Prostate gland (tissue), 2 donors: ENCODE data around the gene WNT3.

Source experiments
- POLR2A ChIP-seq: fragments of 450-650 bp; IDR thresholded peaks from one replicate; pipeline ENCODE4 v1.6.1; 2016; ENCODE audit warnings: antibody characterized with exemption, mild to moderate bottlenecking
- TF ChIP-seq, protein P1 (sequence below), 4 experiments: fragments of 200-600 bp in 2 of 4; fragments of 450-650 bp in 2 of 4; sonication (generic) in 2 of 4; IDR thresholded peaks; 1 replicate in 3 of 4; 2 replicates in 1 of 4; pipeline ENCODE4 v1.5.1; 2016 to 2019; ENCODE audit warnings: antibody characterized with exemption in 4 of 4, mild to moderate bottlenecking in 2 of 4, moderate library complexity in 2 of 4

DNA sequence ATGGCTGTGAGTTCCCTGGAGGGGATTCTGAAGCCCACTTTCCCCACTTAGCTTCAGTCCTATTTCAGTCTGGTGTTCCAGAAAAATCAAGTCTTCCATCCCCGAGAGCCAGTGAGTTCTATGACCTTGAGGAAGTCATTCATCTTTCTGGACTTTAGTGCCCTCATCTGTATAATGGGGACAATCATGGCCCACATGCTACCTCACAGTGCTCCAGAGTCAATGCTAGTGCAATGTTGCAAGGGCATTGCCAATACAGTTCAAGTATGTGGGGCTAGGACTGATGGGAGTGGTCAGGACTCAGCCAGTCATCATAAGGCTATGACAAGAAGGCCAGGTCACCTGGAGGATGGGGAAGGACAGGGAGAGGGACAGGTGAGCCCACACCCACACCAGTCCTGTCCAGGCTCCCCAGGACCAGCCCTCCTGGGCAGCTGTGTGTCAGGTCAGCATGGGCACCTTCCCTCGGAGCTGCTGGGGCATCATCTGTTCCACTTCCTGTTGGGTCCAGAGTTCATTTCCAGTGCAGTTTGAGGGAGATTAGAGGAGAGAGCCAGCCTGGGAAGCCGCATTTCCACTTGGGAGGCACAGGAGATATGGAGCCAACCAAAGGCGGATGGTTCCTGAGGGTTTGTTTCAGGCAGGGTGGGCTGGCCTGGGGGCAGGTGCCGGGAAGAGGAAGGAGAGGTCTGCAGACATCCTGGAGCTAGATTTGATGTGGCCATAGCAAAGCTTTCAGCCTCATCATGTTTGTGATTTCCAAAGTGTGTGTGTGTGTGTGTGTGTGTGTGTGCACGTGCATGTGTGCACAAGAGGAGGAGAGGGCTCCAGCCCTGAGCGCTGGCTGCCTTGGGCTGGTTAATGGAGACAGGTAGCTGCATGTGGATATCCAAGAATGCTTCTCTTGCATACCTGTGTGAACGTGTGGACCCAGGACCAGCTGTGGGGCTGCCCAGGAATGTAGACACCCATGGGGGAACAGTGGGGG, 29.0 kb upstream of the WNT3 start:
- TF ChIP-seq, protein P1, sequence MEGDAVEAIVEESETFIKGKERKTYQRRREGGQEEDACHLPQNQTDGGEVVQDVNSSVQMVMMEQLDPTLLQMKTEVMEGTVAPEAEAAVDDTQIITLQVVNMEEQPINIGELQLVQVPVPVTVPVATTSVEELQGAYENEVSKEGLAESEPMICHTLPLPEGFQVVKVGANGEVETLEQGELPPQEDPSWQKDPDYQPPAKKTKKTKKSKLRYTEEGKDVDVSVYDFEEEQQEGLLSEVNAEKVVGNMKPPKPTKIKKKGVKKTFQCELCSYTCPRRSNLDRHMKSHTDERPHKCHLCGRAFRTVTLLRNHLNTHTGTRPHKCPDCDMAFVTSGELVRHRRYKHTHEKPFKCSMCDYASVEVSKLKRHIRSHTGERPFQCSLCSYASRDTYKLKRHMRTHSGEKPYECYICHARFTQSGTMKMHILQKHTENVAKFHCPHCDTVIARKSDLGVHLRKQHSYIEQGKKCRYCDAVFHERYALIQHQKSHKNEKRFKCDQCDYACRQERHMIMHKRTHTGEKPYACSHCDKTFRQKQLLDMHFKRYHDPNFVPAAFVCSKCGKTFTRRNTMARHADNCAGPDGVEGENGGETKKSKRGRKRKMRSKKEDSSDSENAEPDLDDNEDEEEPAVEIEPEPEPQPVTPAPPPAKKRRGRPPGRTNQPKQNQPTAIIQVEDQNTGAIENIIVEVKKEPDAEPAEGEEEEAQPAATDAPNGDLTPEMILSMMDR (IDR thresholded peaks at IDR 0.05) = no peak
- no peak for TF ChIP-seq POLR2A
